Right ventricle myocardium superior (tissue), 1 donor: Measurements from ENCODE around the gene GPD1L. TPM values are rescaled to one million over a fixed set of nuclear protein-coding genes. Genes with fewer than 3 reads are reported as not detected.
"Not testable (repeated sequence)": the region's sequence is repeated elsewhere in the genome, so short reads cannot be mapped to it uniquely, and the experiment has no call there.

Experiments
- ATAC-seq: fragments of 200-7000 bp; cut with Tn5 transposase; one replicate; pipeline ENCODE4 v1.9.1; 2020; ENCODE audit warnings: mild to moderate bottlenecking; ENCODE audit not compliant: poor library complexity
- DNase-seq: peaks from one replicate; pipeline ENCODE4 v3.0.0-alpha.2; 2020
- intact Hi-C: fragments of 100-400 bp; cut with DNase I; formaldehyde crosslinking; loops from one replicate; pipeline ENCODE4 v1.11.2; 2022
- total RNA-seq: library from RNA; stranded (reverse); fragmentation: NEBNext Ultra II Directional; extraction: Animal tissue kit (Norgen Biotek cat#: 25700); gene quantifications from one replicate; pipeline ENCODE4 v1.2.1, GENCODE V29; 2021
- donor health status: DM: no; HTN: yes; CAD: no; lungs with severe emphysema.

Gene GPD1L
- total RNA-seq, 1 donor from 2014 or later = 273 TPM

DNA sequence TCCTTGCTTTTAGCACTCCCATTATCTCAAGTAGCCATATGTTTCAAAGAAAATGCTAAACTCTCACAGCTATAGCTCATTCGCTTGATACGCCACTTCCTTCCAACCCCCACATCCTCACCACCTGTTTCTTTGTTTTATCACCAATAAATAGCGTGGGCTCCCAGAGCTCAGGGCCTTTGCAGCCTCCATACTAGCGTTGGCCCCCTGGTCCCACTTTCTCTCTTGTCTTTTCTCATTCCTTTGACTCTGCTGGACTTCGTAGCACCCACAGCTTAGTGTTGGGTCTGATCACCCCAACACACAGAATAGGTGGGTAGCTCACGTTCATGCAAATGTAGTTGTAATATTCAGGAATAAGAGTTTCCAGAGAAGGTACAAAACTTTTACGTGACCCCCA lies 4.1 kb upstream of the GPD1L start:
- no peak for DNase-seq
- no peak for ATAC-seq
- intact Hi-C loops = no loop called here

DNA sequence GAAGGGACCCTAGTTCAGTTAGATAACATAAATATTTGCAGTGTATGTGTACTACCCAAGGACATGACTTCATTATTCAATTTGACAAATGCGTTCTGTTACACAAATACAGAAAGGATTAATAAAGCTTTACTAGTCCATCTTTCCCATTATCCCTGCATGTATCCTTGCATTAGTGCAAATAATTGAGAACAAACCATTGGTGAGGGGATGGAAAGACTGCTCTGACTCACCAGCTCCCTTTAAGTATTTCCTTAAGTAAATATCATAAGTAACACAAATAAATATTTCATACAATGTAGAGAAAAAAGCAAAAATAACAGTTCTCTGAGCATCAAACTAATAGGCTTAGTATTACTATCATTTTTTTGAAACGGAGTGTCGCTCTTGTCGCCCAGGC lies 1.9 kb upstream of the GPD1L start:
- intact Hi-C loops = no loop called here
- no peak for DNase-seq
- ATAC-seq = no peak

DNA sequence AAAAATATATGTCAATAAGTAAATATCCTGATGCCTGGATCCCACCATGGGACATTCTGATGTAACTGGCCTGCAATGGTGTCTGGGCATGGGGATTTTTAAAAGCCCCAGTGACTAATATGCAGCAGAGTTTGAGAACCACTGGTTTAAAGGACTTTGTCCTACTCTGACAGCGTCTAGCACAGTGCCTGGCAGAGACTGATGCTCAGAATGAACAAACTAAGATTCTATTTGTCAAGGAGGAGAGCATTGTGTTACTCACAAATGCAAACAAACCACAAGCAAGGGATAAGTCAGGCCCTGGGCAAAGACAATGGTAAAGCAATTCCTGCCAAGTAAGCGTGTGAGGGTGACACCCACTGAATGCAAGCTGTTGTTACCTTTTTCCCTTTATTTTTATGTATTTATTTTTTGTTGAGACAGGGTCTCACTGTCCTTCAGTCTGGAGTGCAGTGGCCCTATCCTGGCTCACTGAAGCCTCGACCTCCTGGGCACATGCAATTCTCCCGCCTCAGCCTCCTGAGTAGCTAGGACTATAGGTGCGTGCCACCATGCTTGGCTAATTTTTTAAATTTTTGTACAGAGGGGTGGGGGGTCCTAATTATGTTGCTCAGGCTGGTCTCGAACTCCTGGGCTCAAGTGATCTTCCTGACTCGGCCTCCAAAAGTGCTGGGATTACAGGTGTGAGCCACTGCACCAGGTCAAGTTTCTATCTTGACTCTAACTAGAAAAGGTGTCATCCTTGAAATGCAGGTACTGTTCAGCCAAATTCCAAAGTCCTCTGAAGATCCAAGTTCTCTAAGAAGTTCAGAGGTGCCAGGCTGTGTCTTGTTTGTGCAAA lies 909 bp upstream of the GPD1L start:
- no peak for DNase-seq
- intact Hi-C loops = no loop called here
- no peak for ATAC-seq

DNA sequence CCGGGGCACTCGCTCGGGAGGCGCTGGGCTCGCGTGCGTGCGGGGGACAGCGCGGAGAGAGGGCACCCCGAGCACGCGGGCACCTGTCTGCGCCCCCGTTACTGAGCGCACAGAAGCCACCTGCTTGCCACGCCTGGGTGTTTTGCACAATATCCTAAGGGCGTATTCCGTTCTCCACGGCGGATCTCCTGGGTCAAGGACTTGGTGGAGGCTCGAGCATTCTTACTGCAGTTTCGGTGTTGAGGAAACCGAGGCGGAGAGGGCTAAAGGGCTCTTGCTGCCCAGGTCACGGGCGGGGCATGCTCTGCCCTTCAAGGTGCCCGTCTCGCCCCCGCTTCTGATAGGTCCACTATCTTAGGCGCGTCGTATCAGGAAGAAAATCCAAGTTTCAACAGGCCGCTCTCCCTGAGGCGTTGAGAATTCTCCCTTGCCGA lies 526 bp downstream of the GPD1L start:
- DNase-seq (peak; percentile 71), ATAC-seq (peak; percentile 29)
- intact Hi-C loops = no loop called here

DNA sequence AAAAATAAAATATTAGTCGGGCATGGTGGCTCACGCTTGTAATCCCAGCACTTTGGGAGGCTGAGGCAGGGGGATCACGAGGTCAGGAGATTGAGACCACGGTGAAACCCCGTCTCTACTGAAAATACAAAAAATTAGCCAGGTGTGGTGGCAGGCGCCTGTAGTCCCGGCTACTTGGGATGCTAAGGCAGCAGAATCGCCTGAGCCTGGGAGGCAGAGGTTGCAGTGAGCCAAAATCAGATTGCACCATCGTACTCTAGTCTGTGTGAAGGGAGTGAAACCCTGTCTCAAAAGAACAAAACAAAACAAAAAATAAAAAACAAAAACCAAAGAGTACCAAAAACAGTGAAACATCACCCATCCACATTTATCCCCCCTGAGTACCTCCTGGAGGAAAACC lies 1.8 kb downstream of the GPD1L start:
- intact Hi-C loops, ATAC-seq, DNase-seq: not testable (repeated sequence)

DNA sequence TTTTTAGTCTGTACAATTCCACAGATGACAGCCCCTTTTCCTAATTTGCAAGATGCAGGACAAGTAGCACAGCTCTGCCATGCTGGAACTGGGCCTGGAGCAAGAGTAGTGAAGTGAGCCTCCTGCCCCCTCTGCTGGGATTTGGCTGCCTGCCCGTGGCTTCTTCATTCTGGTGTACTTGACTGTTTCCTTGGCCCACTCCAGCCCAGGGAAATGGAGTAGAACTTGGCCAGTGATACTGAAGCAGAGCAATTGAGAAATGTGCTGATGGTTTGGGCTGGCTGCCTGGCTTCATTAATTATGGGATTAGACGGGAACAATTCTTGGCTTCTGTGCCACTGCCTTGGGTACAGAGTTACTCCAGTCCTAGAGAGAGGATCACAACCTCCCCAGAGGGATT lies 2.8 kb downstream of the GPD1L start:
- peak; percentile 95 for DNase-seq
- intact Hi-C loops = no loop called here
- peak; percentile 71 for ATAC-seq

DNA sequence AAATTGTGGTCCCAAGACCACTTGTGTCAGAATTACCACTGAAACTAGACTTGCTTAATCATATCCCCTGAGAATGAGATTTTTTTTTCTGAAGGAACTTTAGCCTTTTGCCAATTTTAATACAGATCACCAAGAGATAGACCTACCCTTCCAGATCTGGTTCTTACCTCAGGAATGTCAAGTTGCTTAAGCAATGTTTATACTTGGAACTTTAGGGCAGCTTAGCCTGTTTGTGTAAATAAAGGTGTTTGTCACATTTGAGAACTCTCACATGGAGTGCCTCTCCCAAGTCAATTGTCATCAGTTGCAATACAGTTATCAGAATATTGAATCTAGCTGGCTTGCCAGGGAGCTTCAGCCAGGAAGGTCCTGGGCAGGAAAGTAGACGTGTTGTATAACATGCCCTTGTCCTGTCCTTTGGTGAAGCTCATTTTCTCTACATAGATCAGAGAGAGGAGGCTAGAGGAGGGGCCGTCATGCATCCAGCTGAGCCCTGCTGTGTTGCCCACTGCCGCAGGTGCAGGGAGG lies 3.9 kb downstream of the GPD1L start:
- DNase-seq = no peak
- intact Hi-C loops = no loop called here
- ATAC-seq = no peak

DNA sequence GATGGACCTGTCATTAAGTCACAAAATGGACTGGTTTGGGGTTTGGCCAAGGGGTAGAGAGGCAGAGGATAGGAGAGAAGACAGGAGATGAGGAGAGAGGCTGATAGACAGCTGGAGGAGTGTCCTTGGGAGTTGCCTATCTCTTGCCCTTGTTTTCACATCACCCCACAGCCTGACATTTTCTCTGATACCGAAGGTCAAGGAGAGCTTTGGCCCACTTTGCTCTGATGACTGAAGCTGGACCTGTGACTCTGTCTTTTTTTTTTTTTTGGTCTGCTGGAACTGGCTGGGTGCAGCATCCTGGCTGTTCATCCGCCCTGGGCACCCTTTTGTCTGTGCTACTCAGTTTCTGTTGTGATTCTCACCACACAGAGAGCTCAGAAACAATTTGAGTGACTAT lies 5.1 kb downstream of the GPD1L start:
- intact Hi-C loops = no loop called here
- no peak for DNase-seq
- ATAC-seq = peak; percentile 37

DNA sequence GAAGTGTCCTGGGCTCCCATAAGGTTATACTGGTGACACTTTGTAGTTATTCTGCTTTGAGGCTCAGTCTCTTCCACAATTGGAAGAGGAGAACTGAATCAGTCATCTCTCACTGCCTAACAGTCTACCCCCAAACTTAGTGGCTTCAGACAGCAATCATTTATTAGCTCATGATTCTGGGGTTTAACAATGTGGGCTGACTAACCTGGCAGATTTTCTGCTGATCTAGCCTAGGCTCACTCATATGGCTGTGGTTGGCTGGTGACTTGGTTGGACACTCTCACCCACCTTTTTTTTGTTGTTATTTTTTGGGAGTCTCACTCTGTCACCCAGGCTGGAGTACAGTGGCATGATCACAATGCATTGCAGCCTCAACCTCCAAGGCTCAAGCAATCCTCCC lies 7.1 kb downstream of the GPD1L start:
- ATAC-seq (no peak), DNase-seq (no peak)
- intact Hi-C loops = no loop called here

DNA sequence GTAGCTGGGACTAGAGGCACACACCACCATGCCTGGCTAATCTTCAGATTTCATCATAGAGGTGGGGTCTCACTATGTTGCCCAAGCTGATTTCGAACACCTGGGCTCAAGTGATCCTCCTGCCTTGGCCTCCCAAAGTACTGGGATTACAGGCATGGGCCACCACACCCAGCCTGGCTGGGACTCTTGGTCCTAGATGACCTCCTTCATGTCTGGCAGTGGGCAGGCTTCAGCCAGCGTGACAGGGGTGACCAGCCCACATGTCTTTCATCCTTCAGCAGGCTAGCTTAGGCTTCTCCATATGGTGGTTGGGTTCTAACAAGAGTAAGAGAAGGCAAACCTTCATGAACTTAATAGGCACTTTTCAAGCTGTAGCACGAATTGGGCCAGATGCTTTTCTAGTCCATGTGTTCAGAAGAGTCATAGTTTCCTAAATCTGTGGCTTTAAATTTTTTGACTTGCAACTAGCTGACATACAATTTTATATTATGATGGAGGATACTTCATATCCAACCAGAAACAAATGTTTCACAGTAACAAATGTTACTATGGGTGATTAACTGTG lies 7.6 kb downstream of the GPD1L start:
- intact Hi-C loops = no loop called here
- ATAC-seq (no peak), DNase-seq (no peak)

DNA sequence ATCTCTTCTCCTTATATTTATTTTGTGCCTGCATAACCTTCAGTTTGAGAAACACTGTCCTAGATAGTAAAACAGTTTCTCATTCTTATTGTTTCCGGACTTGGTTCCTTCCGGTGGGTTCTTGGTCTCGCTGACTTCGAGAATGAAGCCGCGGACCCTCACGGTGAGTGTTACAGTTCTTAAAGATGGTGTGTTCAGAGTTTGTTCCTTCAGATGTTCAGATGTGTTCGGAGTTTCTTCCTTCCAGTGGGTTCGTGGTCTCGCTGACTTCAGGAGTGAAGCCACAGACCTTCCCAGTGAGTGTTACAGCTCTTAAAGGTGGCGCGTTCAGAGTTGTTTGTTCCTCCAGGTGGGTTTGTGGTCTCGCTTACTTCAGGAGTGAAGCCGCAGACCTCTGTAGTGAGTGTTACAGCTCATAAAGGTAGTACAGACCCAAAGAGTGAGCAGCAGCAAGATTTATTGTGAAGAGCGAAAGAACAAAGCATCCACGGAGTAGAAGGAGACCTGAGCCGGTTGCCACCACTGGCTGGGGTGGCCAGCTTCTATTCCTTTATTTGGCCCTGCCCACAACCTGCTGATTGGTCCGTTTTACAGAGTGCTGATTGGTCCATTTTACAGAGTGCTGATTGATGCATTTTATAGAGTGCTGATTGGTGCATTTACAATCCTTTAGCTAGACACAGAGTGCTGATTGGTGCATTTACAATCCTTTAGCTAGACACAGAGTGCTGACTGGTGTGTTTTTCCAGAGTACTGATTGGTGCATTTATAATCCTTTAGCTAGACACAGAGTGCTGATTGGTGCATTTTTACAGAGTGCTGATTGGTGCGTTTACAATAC lies 8.3 kb downstream of the GPD1L start:
- intact Hi-C loops = not testable (repeated sequence)

DNA sequence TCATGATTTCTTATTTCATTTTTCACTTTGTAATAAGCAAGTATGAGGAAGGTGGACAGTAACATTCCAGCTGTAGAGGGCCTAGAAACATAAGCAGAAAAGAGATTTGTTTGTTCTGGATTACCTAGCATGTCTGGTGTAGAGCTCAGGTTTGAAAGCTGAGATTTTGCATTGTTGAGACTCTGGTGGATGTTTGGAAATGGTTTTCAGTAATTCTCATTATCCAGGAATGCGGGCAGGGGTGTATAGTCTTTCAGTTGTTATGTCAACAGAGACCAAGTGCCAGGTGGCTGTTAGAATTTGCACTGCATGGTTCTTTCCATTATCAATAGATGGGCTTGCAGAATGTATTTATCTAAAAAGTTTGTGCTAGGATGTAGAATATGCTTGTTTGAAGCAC lies 10.9 kb downstream of the GPD1L start:
- intact Hi-C loops = no loop called here
- DNase-seq (no peak), ATAC-seq (no peak)

More for the DNA sequence above, 8.3 kb downstream of the GPD1L start:
- DNase-seq, ATAC-seq: not testable (repeated sequence)

DNA sequence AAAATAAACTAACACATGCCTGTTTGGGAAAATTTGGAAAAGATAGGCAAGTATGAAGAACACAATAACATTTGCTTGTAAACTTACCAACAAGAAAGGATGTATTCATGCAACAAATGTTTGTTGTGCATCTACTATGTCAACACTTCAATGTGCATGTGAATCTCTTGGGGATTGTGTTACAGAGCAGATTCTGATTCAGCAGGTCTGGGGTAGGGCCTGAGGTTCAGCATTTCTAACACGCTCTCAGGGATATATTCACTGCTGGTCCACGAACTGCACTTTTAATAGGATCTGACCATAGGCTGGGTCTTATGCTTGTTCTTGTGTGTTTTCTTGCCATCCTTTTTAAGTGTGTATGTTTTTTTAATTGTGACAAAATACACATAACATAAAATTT lies 11.8 kb downstream of the GPD1L start:
- intact Hi-C loops = no loop called here
- ATAC-seq (no peak), DNase-seq (no peak)

DNA sequence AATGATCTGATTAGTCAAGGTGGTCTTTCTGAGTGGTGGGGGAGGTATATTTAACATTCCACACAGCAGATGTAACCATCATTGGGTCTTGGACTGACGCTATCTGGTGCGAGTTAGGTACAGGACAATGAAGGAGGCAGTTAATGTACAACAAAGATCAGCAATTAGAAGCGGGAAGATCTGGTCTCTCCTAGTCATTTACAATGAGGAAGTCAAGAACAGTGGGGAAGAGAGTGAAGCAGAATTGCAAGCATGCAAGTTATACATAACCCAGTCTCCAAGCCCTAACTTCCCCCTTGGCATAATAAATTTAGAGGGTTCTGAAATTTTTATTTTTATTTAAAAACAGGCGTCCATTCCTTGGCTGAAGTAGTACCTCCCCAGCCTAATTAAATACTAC lies 14.1 kb downstream of the GPD1L start:
- no peak for DNase-seq
- intact Hi-C loops = no loop called here
- no peak for ATAC-seq

DNA sequence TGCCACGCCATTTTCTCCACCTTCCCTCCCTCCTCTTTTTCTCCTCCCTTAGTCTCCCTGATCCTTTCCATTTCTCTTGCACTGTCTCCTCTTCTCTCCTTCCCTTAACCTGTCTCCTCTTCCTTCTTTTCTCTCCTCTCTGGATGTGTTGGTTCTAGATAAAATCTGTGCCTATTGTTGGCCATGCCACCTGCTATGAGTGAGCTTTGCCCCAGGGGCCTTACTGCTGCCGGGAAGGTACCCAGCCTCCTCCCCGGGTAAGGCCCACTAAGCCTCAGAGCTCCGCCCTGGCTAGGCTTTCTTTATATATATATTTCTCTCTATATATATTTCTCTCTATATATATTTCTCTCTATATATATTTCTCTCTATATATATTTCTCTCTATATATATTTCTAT lies 14.7 kb downstream of the GPD1L start:
- no peak for ATAC-seq
- DNase-seq = no peak
- intact Hi-C loops = no loop called here

DNA sequence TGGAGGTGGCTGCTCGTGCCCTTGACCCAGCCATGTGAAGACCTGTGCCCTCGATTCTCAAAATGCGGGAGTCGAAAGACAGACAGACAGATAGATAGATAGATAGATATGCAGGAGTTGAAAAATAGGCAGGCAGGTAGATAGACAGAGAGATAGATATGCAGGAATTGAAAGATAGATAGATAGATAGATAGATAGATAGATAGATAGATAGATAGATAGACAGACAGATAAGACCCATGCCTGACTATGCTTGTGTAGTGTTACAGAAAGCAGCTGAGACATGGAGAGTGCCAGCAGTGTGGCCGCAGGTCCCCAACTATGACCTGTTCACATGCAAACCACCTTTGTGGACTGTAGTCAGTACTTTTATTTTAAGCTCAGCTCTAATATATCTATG lies 17.2 kb downstream of the GPD1L start:
- DNase-seq (no peak), ATAC-seq (no peak)
- intact Hi-C loops = no loop called here

DNA sequence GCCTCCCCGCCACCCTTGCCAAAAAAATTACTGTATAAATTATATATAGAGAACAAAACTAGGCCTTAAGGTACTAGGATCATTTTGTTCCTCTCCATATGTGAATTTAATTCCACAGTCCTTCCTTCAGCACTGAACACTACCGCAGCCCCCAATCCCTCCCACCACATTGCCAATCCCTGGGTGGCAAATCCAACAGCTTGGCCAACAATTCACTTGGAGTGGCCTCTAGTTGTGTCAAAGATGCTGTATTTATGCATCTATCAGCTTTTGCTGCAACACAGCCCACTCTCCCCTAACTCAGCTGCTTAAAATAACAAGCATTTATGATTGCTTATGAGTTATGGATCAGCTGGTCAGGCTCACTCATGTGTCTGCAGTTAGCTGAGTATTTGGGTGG lies 18.6 kb downstream of the GPD1L start:
- no peak for DNase-seq
- intact Hi-C loops = no loop called here

DNA sequence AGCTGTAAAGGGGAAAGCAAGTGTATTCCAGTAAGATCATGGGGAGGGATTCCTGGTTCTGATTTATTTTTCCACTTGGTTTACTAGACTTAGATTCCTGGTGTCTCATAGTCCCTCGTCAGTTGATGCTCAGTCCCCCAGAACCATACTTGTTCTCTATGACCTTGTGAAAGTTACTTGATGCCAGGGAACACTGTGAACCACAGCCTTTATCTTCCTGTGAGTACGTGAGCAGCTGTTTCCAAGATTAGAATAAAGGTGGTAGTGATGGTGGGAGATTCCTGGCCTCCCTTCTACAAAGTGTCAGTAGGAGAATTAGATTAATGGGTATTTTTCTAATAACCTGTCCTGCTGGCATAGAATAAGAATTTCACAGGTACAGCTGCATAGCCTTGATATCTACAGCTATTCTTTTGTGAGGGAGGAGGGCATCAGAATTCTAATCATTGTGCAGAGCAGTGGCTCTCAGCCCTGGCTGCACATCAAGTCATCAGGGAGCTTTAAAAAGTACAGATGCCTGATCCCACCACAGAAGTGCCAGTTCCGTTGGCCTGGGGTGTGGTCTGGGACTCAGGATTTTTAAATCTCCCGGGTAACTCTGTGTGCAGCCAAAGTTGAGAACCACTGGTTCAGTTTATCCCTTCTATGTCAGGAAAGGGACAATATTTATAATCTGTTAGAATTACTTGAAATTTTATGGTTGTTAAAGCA lies 20.0 kb downstream of the GPD1L start:
- intact Hi-C loops = no loop called here

More for the DNA sequence above, 18.6 kb downstream of the GPD1L start:
- ATAC-seq = no peak

More for the DNA sequence above, 20.0 kb downstream of the GPD1L start:
- DNase-seq = peak; percentile 70
- peak; percentile 90 for ATAC-seq
